GM12891 (cell line): ENCODE data around the gene SPARC.

Source experiments
- DNase-seq: peaks from one replicate; pipeline ENCODE4 v3.0.0; 2011; ENCODE audit warnings: low spot score; ENCODE audit not compliant: insufficient read length
- FAIRE-seq: peaks from 2 replicates; lab custom pipeline; 2011; peaks lifted over from hg19 to GRCh38; lab: Jason Lieb, UNC
- PAX5 ChIP-seq: IDR thresholded peaks from 2 replicates; pipeline ENCODE4 v1.6.1; 2011; ENCODE audit warnings: low read length, moderate library complexity, mild to moderate bottlenecking; ENCODE audit not compliant: insufficient read depth, severe bottlenecking
- POLR2A ChIP-seq: IDR thresholded peaks from 2 replicates; pipeline ENCODE4 v1.6.1; 2011; ENCODE audit warnings: low read depth, low read length, control low read depth
- POLR2AphosphoS5 ChIP-seq: IDR thresholded peaks from 2 replicates; pipeline ENCODE4 v1.6.1; 2011; ENCODE audit warnings: low read depth, low read length, control low read depth
- POU2F2 ChIP-seq: IDR thresholded peaks from 2 replicates; pipeline ENCODE4 v1.6.1; 2011; ENCODE audit warnings: low read depth, mild to moderate bottlenecking, control low read depth, low read length, moderate library complexity
- SPI1 ChIP-seq: IDR thresholded peaks from 2 replicates; pipeline ENCODE4 v1.6.1; 2011; ENCODE audit warnings: low read depth, low read length, control low read depth
- TAF1 ChIP-seq: IDR thresholded peaks from 2 replicates; pipeline ENCODE4 v1.6.1; 2011; ENCODE audit warnings: low read depth, low read length, control low read depth

SPARC gene

DNA sequence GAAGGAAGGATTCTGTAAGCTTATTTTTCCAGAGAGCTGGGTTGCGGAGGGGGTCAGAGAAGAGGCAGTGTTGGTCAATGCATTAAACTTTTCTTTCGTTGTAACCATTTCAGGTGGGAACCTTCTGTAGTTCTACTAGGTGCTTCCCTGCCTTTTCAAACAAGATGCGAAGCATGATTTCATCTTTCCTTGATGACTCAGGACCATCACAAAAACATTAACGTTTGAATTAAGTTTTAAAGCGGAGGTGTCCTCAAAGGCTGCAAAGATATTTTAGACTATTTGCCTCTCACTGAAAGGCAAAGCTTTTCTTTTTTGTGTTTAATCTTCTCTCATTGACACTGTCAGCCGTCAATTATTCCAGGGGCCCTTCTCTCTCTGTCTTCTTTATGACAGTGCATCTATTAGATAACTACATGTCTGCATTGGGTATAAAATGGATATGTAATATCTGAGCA is 69.3 kb downstream of the SPARC start:
- TF ChIP-seq POLR2AphosphoS5: no peak
- TF ChIP-seq TAF1: no peak
- no peak for TF ChIP-seq PAX5
- no peak for TF ChIP-seq POU2F2
- TF ChIP-seq SPI1: no peak
- no peak for TF ChIP-seq POLR2A
- FAIRE-seq (no peak), DNase-seq (no peak)

DNA sequence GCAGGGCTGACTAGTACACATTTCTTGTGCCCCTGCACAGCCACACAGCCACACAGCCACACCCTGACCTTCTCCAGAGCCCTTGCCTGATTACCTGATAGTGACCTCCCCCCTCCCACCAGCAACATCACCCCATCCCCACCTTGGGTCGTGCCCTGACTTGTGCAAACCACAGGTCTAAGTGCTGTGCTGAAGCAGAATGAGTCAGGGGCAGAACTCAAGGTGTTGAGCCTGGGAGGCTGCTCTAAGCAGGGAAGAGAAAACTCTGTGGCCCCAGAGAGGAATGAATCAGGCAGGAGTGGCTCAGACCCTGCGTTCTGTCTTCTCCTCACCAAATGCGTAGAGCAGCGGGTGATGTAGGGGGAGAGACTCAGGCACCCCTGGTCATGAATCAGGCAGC is 71.3 kb downstream of the SPARC start:
- TF ChIP-seq POLR2AphosphoS5 (no peak), POU2F2 (no peak), TAF1 (no peak), SPI1 (no peak), POLR2A (no peak), PAX5 (no peak)
- FAIRE-seq: peak; percentile 41
- no peak for DNase-seq

- FAIRE-seq (no peak), DNase-seq (no peak)
- TF ChIP-seq POU2F2: no peak
- TF ChIP-seq TAF1: no peak
- no peak for TF ChIP-seq SPI1
- TF ChIP-seq POLR2A: no peak
- no peak for TF ChIP-seq PAX5
- TF ChIP-seq POLR2AphosphoS5: no peak
These were observed 72.2 kb downstream of the SPARC start for GRCh38 chr5:151614565-151614964.

DNA sequence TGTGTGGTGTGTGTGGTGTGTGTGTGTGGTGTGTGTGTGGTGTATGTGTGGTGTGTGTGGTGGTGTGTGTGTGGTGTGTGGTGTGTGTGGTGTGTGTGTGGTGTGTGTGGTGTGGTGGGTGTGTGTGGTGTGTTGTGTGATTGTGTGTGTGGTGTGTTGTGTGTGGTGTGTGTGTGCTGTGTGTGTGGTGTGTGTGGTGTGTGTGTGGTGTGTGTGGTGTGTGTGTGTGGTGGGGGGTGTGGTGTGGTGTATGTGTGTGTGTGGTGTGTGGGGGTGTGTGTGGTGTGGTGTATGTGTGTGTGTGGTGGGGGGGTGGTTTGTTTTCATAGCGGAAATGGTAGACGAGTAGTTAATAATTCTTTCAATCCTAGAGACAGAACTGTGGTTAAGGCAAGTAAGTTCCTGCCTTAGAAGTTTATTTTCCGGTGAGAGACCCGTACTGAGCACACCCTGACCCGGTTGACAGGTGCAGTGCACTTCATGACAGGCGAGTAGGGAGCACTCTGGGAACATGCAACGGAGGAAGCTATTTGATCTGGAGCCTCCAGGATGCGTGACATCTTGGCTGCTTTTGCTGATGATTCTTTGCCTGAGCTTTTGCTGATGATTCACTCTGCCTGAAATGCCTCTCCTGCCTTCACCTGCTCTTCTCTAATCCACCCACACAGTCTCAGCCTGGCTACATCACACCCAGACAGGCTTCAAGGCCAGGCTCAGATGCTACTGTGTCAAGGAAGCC is 73.9 kb downstream of the SPARC start:
- FAIRE-seq (peak; percentile 100), DNase-seq (peak; percentile 40)
- TF ChIP-seq SPI1 (no peak), TAF1 (no peak), POLR2AphosphoS5 (no peak), POU2F2 (no peak)

GRCh38 chr5:151611127-151611775 is 75.5 kb downstream of the SPARC start:
- TF ChIP-seq TAF1 (no peak), POU2F2 (no peak), POLR2AphosphoS5 (no peak), SPI1 (no peak), PAX5 (no peak), POLR2A (no peak)
- DNase-seq (no peak), FAIRE-seq (no peak)
